GM21390 (cell line): ENCODE data around the gene MTA3.
A peak's percentile ranks its signal among the peaks of the same experiment; 100 is the strongest.

Experiments
- ATAC-seq: cut with Tn5 transposase; IDR thresholded peaks from one replicate; pipeline ENCODE4 v1.9.1; 2021; ENCODE audit not compliant: unreplicated experiment

MTA3 gene

GRCh38 chr2:42653908-42654445 is 85.5 kb downstream of the MTA3 start:
- ATAC-seq = no peak

DNA sequence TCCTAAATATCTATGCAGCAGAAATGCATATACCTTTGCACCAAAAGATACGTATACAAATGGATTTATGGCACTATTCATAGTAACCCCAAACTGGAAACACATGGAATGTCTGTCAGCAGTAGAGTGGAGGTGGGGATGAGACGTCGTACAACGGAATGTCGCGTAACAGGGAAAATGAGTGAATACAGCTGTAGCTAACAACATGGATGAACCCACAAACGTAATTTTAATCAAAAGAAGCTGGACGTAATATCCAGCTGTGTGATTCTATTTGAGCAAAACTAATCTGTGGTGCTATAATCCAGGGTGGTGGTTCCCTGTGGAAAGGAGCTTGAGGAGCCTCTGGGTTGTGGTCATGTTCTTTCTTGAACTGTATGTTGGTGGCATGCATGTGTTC is 89.9 kb downstream of the MTA3 start:
- ATAC-seq = no peak

- ATAC-seq = no peak
These were observed 91.2 kb downstream of the MTA3 start for GRCh38 chr2:42659609-42660008.

DNA sequence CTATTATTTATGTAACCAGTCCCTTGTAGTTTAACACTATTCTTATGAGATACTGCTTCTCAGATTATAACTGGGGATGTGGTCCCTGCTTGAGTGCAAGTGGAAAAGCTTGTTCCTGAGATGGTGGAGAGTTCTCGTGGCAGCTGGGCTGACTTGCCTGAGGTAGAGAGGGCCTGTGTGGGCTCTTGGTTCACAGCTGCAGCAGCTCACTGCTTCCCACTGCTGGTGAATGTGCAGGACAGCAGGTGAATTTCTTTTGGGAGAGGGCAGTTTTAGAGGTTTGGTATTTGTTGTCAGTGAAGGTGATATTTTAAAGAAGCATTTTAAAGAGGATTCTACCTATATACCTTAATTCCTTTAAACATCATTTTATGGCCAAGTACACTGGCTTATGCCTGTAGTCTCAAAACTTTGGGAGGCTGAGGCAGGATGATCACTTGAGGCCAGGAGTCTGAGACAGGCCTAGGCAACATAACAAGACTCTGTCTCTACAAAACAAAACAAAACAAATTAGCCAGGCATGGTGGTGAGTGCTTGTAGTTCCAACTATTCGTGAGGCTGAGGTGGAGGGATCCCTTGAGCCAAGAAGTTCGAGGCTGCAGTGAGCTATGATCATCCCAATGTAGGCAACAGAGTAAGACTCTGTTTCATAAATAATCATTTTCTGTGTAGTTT is 94.8 kb downstream of the MTA3 start:
- ATAC-seq = peak; percentile 81

DNA sequence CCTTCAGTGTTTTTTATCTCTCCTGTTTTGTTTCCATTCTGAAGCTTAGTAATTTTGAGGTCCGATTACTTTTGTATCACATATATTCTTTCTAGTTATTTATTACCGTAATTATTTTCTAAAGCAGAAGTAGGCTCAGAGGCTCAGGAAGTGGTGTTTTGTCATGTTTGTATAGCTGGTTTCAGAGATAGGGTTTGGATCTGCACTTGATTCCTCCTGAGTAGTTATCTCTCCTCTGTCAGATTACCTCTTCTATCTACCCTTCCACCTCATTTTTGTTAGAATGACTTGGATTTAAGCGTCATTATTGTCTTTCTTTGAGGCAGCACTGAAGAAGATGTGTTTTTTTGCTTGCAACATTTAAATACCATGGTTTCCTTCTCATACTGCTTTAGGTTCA is 95.4 kb downstream of the MTA3 start:
- peak; percentile 54 for ATAC-seq

GRCh38 chr2:42673989-42674579 is 105.7 kb downstream of the MTA3 start:
- no peak for ATAC-seq

GRCh38 chr2:42675815-42676214 is 107.4 kb downstream of the MTA3 start:
- no peak for ATAC-seq

GRCh38 chr2:42685303-42685702 is 116.9 kb downstream of the MTA3 start:
- no peak for ATAC-seq

- ATAC-seq = no peak
These were observed 124.7 kb downstream of the MTA3 start for GRCh38 chr2:42693013-42693615.

DNA sequence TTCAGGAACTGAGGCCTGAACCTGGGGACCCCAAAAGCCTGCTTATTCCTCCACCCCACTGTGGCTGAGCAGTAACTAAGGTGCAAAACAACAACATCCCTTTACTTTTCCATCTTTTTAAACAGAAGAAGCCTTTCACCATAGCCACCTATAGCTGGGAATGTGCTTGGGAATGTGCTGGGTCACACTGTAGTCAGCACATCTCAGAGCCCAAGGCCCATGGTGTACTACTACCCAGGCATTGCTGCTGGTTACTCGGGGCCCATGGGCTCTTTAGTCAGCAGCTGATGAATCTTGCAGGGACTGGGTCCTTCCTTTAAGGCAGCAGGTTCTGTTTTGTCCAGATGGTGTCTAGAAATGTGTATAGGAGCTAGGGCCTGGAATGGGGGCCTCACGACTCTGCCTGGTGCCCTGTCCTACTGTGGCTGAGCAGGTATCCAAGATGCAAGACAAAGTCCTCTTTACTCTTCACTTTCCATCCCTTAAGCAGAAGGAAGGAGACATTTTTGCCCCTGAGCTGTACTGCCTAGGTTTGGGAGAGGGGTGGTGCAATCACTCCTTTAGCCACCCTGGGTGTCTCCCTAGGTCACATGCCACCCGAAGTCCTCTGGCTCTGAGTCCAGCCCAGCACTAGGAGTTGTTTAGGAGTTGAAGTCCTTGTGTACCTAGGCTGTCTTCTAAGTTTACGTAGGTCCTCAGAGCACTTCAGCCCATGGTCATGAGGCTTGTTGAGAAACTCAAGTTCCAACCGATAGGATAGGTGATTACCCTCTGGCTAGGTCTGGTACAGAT is 125.5 kb downstream of the MTA3 start:
- no peak for ATAC-seq

- no peak for ATAC-seq
These were observed 128.6 kb downstream of the MTA3 start for GRCh38 chr2:42696987-42697386.

- no peak for ATAC-seq
These were observed 130.5 kb downstream of the MTA3 start for GRCh38 chr2:42698940-42699339.

DNA sequence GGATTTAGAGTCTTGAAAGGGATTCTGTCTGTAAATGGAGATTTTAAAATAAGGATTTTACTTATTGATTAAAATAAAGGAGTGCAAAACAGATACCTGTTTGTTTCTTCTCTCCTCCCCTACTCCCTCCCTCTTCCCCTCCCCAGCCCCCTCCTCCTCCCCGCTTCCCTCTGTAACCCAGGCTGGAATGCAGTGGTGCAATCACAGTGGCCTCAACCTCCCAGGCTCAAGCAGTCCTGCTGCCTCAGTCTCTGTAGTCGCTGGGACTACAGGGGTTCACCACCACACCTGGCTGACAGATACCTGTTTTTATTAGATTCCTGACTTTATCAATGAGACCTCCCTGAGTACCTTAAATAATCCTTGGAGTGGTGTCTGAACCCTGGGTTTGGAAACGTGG is 138.4 kb downstream of the MTA3 start:
- ATAC-seq = no peak

DNA sequence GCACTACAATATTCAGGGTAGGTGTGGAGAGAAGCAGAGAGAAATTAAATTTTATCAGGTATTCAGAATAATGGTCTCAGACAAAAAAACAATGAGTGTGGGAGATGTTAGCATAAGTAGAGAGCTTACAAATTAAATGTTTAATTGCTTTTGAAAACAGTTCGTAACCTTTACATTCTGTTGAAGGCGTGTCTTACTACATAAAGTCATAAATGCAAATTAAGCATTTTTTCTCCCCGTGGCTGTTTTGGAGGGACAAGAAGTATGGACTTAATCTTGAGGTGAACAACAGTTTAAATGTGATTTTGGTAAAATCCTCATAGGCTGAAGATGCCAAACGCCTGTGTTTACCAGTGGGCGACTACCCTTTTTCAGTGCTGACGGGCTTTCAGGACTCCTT is 139.7 kb downstream of the MTA3 start:
- no peak for ATAC-seq

DNA sequence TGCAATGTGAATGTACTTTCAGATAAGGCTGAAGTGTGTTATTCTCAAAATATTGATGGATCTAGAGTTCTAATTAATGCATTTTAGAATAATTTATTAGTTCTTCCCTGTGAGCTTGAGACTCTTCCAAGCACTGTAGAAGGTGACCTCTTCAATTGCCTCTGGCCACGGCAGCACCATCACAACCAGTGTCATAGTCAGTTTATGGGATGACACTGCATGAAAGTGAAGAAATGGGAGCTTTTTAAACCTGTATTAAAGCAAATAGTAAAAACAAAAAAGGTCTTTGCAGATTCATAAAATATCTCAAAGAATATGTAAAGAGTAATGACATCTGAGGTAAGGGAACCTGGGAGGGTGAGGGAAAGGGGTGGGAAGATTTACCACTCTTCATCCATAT is 143.5 kb downstream of the MTA3 start:
- no peak for ATAC-seq

DNA sequence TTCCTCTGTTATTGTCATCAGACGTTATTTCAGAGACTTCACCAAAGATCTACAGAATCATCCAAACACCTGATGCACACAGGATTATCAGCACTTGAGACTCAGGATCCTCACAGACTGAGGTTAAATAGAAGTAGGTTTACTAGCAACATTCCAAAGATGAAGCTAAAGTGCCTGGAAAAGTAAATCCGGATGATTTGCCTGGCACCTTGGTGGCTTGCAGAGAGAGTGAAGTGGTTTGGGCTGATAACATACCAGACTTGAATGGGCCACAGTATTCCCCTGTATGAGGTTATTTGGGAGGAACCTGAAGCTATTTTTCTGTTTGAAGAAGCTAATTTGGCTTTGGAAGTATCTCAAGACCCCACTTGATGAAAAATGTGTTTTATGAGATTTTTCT is 144.5 kb downstream of the MTA3 start:
- no peak for ATAC-seq

- no peak for ATAC-seq
These were observed 145.5 kb downstream of the MTA3 start for GRCh38 chr2:42713920-42714319.

DNA sequence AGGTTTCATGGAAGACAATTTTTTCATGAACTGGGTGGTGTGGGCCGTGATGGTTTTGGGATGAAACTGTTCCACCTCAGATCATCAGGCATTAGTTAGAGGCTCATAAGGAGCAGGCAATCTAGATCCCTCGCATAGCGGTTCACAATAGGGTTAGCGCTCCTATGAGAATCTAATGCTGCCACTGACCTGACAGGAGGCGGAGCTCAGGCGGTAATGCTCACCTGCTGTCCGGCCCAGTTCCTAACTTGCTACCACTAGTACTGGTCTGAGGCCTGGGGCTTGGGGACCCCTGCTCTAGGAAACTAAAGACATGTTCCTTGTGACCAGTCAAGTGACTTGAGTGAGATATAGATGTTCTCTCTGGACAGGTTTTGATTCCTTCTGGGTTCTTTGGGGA is 146.3 kb downstream of the MTA3 start:
- no peak for ATAC-seq

DNA sequence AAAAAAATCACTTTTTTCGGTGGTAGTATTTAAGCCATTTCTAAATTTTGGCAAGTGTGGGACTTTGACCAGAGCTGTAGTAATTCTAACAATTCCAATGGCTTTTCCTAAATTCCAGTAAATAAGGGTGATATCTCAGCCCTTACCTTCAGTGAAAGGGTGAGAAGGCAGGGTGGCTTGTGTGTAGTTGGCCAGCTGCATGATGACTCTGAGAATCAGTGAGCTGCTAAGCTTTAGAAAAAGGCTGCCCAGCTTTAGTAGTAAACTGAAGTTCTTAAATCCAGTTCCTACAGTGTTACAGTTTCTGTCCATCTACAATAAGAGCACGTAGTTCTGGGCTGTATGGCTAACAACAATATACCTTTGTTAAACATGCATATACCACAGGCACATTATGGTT is 153.5 kb downstream of the MTA3 start:
- ATAC-seq = peak; percentile 5

GRCh38 chr2:42722320-42723190 is 154.1 kb downstream of the MTA3 start:
- ATAC-seq = peak; percentile 98

- ATAC-seq = no peak
These were observed 155.0 kb downstream of the MTA3 start for GRCh38 chr2:42723465-42723864.
